H1 (cell line): Measurements from ENCODE around the gene MMP27. TPM values are rescaled to one million over a fixed set of nuclear protein-coding genes. Genes with fewer than 3 reads are reported as not detected.

Experiments
- CTCF ChIA-PET: fragments of 300-600 bp; sonication (Branson Sonifier 250); formaldehyde crosslinking; loops from one replicate; lab custom pipeline; 2021; ENCODE audit not compliant: partially characterized antibody; lab: Charles Lee
- POLR2A ChIA-PET: fragments of 300-600 bp; sonication (Branson Sonifier 250); formaldehyde crosslinking; loops from one replicate; lab custom pipeline; 2021; ENCODE audit warnings: inconsistent platforms; ENCODE audit not compliant: partially characterized antibody; lab: Charles Lee
- DNase-seq, 2 experiments: peaks; one replicate each; pipeline versions ENCODE4 v3.0.0 to v3.0.0-alpha.2; 2010 to 2022; ENCODE audit warnings: low spot score in 2 of 2, low read depth in 1 of 2, mixed read lengths in 1 of 2
- FAIRE-seq: peaks from 2 replicates; lab custom pipeline; 2011; peaks lifted over from hg19 to GRCh38; lab: Jason Lieb, UNC
- H2AFZ ChIP-seq: 2 replicates; pipeline ENCODE4 v1.8.1; 2012; ENCODE audit warnings: low read length, inconsistent platforms
- H2AK5ac ChIP-seq: 2 replicates; pipeline ENCODE4 v1.6.1; 2013; ENCODE audit warnings: low read depth, low read length
- H2BK120ac ChIP-seq: replicated peaks from 2 replicates; pipeline ENCODE3; 2013; ENCODE audit warnings: low read depth, low read length, inconsistent platforms
- H2BK12ac ChIP-seq: 2 replicates; pipeline ENCODE4 v1.6.1; 2013; ENCODE audit warnings: low read depth, low read length
- H2BK15ac ChIP-seq: 2 replicates; pipeline ENCODE4 v1.6.1; 2013; ENCODE audit warnings: low read length
- H2BK20ac ChIP-seq: 2 replicates; pipeline ENCODE4 v1.6.1; 2013; ENCODE audit warnings: low read length
- H2BK5ac ChIP-seq: 2 replicates; pipeline ENCODE4 v1.6.1; 2013; ENCODE audit warnings: low read depth, low read length
- H3K14ac ChIP-seq: 2 replicates; pipeline ENCODE4 v1.6.1; 2013; ENCODE audit warnings: inconsistent platforms; ENCODE audit not compliant: insufficient read length
- H3K18ac ChIP-seq: 2 replicates; pipeline ENCODE4 v1.6.1; 2013; ENCODE audit warnings: low read length; ENCODE audit errors: extremely low read depth
- H3K23ac ChIP-seq: 2 replicates; pipeline ENCODE4 v1.6.1; 2013; ENCODE audit warnings: inconsistent platforms; ENCODE audit not compliant: insufficient read length
- H3K23me2 ChIP-seq: 2 replicates; pipeline ENCODE4 v1.6.1; 2013; ENCODE audit warnings: low read depth, low read length
- H3K27ac ChIP-seq: 2 replicates; pipeline ENCODE4 v1.6.1; 2011; ENCODE audit warnings: low read depth, low read length, inconsistent platforms
- H3K27me3 ChIP-seq, 4 experiments: replicated peaks in 1 of 4; 1 replicate in 1 of 4; 2 replicates in 3 of 4; pipeline versions ENCODE4 v1.6.1 to v1.8.1; 2011 to 2013; ENCODE audit warnings: low read length in 3 of 4, mild to moderate bottlenecking in 3 of 4, inconsistent platforms in 2 of 4, mixed read lengths in 2 of 4, moderate library complexity in 1 of 4; ENCODE audit not compliant: control insufficient read depth in 3 of 4, insufficient read depth in 3 of 4; ENCODE audit errors: extremely low read depth in 1 of 4
- H3K36me3 ChIP-seq, 4 experiments: 2 replicates each; pipeline versions ENCODE4 v1.6.1 to v1.8.1; 2011 to 2013; ENCODE audit warnings: mild to moderate bottlenecking in 4 of 4, low read length in 3 of 4, moderate library complexity in 2 of 4, control low read depth in 1 of 4, inconsistent platforms in 1 of 4; ENCODE audit not compliant: insufficient read depth in 4 of 4, control insufficient read depth in 2 of 4
- H3K4ac ChIP-seq: replicated peaks from 2 replicates; pipeline ENCODE3; 2013; ENCODE audit warnings: low read length, low read depth, mixed read lengths, inconsistent platforms; ENCODE audit not compliant: insufficient read length
- H3K4me1 ChIP-seq, 4 experiments: replicated peaks in 1 of 4; 1 replicate in 1 of 4; 2 replicates in 3 of 4; pipeline versions ENCODE4 v1.6.1 to v1.8.1; 2011 to 2013; ENCODE audit warnings: low read length in 3 of 4, inconsistent platforms in 2 of 4, mixed read lengths in 1 of 4; ENCODE audit not compliant: insufficient read depth in 4 of 4, control insufficient read depth in 3 of 4
- H3K4me2 ChIP-seq, 2 experiments: 2 replicates each; pipeline versions ENCODE4 v1.6.1 to v1.8.1; 2011 to 2013; ENCODE audit warnings: low read depth in 2 of 2, low read length in 2 of 2, control low read depth in 1 of 2, inconsistent platforms in 1 of 2, mild to moderate bottlenecking in 1 of 2; ENCODE audit not compliant: insufficient read depth in 1 of 2
- H3K4me3 ChIP-seq, 4 experiments: fragments of 200-600, 300-600 bp in 1 of 4; sonication (generic), shearing (Covaris generic), sonication (Bioruptor Twin) in 1 of 4; 2 replicates each; pipeline versions ENCODE4 v1.5.1 to v1.8.1; 2011 to 2016; ENCODE audit warnings: low read length in 4 of 4, low read depth in 3 of 4, control low read depth in 2 of 4, inconsistent platforms in 2 of 4, mild to moderate bottlenecking in 2 of 4, mixed read lengths in 1 of 4, moderate library complexity in 1 of 4; ENCODE audit not compliant: insufficient read depth in 2 of 4; ENCODE audit errors: extremely low read depth in 1 of 4
- H3K56ac ChIP-seq: replicated peaks from 2 replicates; pipeline ENCODE3; 2013; ENCODE audit warnings: low read depth, mild to moderate bottlenecking, mixed read lengths, low read length, inconsistent platforms; ENCODE audit not compliant: insufficient read length
- H3K79me1 ChIP-seq: 2 replicates; pipeline ENCODE4 v1.6.1; 2013; ENCODE audit warnings: low read depth, low read length, control low read depth
- H3K79me2 ChIP-seq, 2 experiments: 2 replicates each; pipeline versions ENCODE4 v1.6.1 to v1.8.1; 2012 to 2013; ENCODE audit warnings: low read length in 2 of 2, mild to moderate bottlenecking in 2 of 2, inconsistent platforms in 1 of 2; ENCODE audit not compliant: insufficient read depth in 2 of 2, control insufficient read depth in 1 of 2
- H3K9ac ChIP-seq, 4 experiments: replicated peaks in 1 of 4; 1 replicate in 1 of 4; 2 replicates in 3 of 4; pipeline versions ENCODE4 v1.6.1 to v1.8.1; 2011 to 2013; ENCODE audit warnings: low read depth in 3 of 4, low read length in 3 of 4, control low read depth in 2 of 4, mild to moderate bottlenecking in 2 of 4, moderate library complexity in 2 of 4, inconsistent platforms in 1 of 4; ENCODE audit errors: extremely low read depth in 1 of 4
- H3K9me3 ChIP-seq, 2 experiments: 2 replicates each; pipeline versions ENCODE4 v1.6.1 to v1.8.1; 2012 to 2013; ENCODE audit warnings: mild to moderate bottlenecking in 2 of 2, moderate library complexity in 2 of 2, control low read depth in 1 of 2, inconsistent platforms in 1 of 2, low read depth in 1 of 2, low read length in 1 of 2, mixed read lengths in 1 of 2; ENCODE audit not compliant: insufficient read depth in 2 of 2
- H4K20me1 ChIP-seq, 2 experiments: replicated peaks in 1 of 2; 2 replicates each; pipeline versions ENCODE3 to v1.8.1; 2011 to 2013; ENCODE audit warnings: inconsistent platforms in 2 of 2, low read length in 2 of 2, mild to moderate bottlenecking in 1 of 2; ENCODE audit not compliant: insufficient read depth in 2 of 2, control insufficient read depth in 1 of 2
- H4K5ac ChIP-seq: 2 replicates; pipeline ENCODE4 v1.6.1; 2013; ENCODE audit warnings: low read length, low read depth, mixed read lengths, inconsistent platforms; ENCODE audit not compliant: insufficient read length
- H4K8ac ChIP-seq: 2 replicates; pipeline ENCODE4 v1.8.0; 2013; ENCODE audit warnings: mild to moderate bottlenecking, moderate library complexity, low read length, inconsistent platforms; ENCODE audit not compliant: insufficient read depth; ENCODE audit errors: extremely low read depth
- H4K91ac ChIP-seq: replicated peaks from 2 replicates; pipeline ENCODE3; 2013; ENCODE audit warnings: low read length, mixed read lengths, inconsistent platforms; ENCODE audit not compliant: insufficient read length
- ASH2L ChIP-seq: fragments of 200-600, 300-600 bp; sonication (generic); IDR thresholded peaks from one replicate; pipeline ENCODE4 v1.7.1; 2017; ENCODE audit warnings: low read length
- CBX8 ChIP-seq: fragments of 300-800, 300-1000 bp; sonication (generic); IDR thresholded peaks from 2 replicates; pipeline ENCODE4 v1.7.1; 2016; ENCODE audit warnings: low read depth, low read length, borderline replicate concordance
- MAX ChIP-seq: IDR thresholded peaks from 2 replicates; pipeline ENCODE4 v1.6.1; 2012; ENCODE audit warnings: inconsistent platforms
- PHF8 ChIP-seq: fragments of 200-600 bp; sonication (generic); conservative IDR thresholded peaks from 2 replicates; pipeline ENCODE4 v1.7.1; 2012; ENCODE audit warnings: low read depth, mild to moderate bottlenecking, inconsistent platforms, low read length, moderate library complexity
- RXRA ChIP-seq: IDR thresholded peaks from 2 replicates; pipeline ENCODE4 v1.6.1; 2011; ENCODE audit warnings: low read depth, mild to moderate bottlenecking, low read length, moderate library complexity; ENCODE audit not compliant: insufficient read depth
- TCF12 ChIP-seq: IDR thresholded peaks from 2 replicates; pipeline ENCODE4 v1.6.1; 2011; ENCODE audit warnings: low read depth, mild to moderate bottlenecking, low read length
- WGBS, 2 experiments: shearing (Covaris generic) in 1 of 2; methylation state at CpG; one replicate each; pipeline versions ENCODE4 v1.1.6 to v1.1.7; 2013 to 2015; ENCODE audit warnings: low lambda C conversion rate in 2 of 2, mixed read lengths in 2 of 2, inconsistent platforms in 1 of 2, low coverage in 1 of 2, missing lambda C conversion rate in 1 of 2; ENCODE audit not compliant: insufficient replicate concordance in 2 of 2, insufficient coverage in 1 of 2, insufficient read length in 1 of 2; ENCODE audit errors: extremely low coverage in 1 of 2, missing lambda C conversion rate in 1 of 2; 5-methylcytosine and 5-hydroxymethylcytosine counted together
- polyA plus RNA-seq, 7 experiments: library from polyadenylated mRNA; depleted of rRNA in 3 of 7; stranded (reverse) in 5 of 7; unstranded in 2 of 7; fragments of >200 nt in 5 of 7; fragments of 200-250 nt in 2 of 7; gene quantifications; 1 replicate in 5 of 7; 2 replicates in 1 of 7; 4 replicates in 1 of 7; pipeline versions ENCODE4 v1.2.1 to v1.2.3, GENCODE V29; 2011 to 2013; ENCODE audit warnings: missing spikeins in 2 of 7, mixed read lengths in 2 of 7
- total RNA-seq: library from RNA; stranded (reverse); fragmentation: NEBNext Ultra II Directional; extraction: Animal tissue kit (Norgen Biotek cat#: 25700); gene quantifications from 2 replicates; pipeline ENCODE4 v1.2.1, GENCODE V29; 2021

The MMP27 gene
- total and polyA plus RNA-seq, 2 of the 8 experiments (the other 6 are each of a cell fraction or from before 2014, with no cell fraction given), result not detected

GRCh38 chr11:102661040-102661439 is 44.5 kb downstream of the MMP27 start:
- Histone ChIP-seq H2AFZ (no peak overlapping the region), H3K9ac (no peak overlapping the region), H3K23me2 (no peaks in the 10 kb centered on the region), H3K27ac (no peak overlapping the region), H2BK20ac (no peak overlapping the region), H2AK5ac (no peak overlapping the region), H3K4me1 (peaks cover 0 to 3% (median 0%) of the 10 kb centered on the region in 4 experiments; a peak in 1 of 7 replicates), H3K14ac (no peak overlapping the region), H3K79me1 (no peaks in the 10 kb centered on the region), H2BK15ac (no peak overlapping the region), H3K27me3 (no peaks in the 10 kb centered on the region), H2BK5ac (no peak overlapping the region), H2BK120ac (no peak overlapping the region), H3K79me2 (no peaks in the 10 kb centered on the region), H3K56ac (no peak overlapping the region), H3K4me2 (no peak overlapping the region), H3K9me3 (no peaks in the 10 kb centered on the region), H4K5ac (no peak overlapping the region), H3K36me3 (no peaks in the 10 kb centered on the region; a peak in 1 of 8 replicates), H4K91ac (no peak overlapping the region), H3K4ac (no peak overlapping the region), H2BK12ac (no peak overlapping the region), H4K20me1 (no peaks in the 10 kb centered on the region), H3K18ac (no peak overlapping the region), H3K4me3 (no peak overlapping the region), H4K8ac (no peak overlapping the region), H3K23ac (no peak overlapping the region)
- ChIA-PET CTCF (interaction anchor here (0.6 to 1.5 kb wide), 8 partner anchors 15 to 782 kb away, joined by 3 to 5 read pairs (median 3); no protein-coding TSS in a partner anchor), POLR2A (no interaction called here)
- TF ChIP-seq PHF8 (no peak), MAX (no peak), TCF12 (no peak), ASH2L (no peak), RXRA (no peak), CBX8 (no peak)
- DNase-seq (no peak), FAIRE-seq (no peak)
- 92% methylated on average over 4 of the region's 4 CpGs; no CpG with 5 or more reads in 1 of the 2 experiments for WGBS, 2 experiments
